Ascending aorta (tissue), 2 donors: ENCODE measurements around the gene KCNK13. TPM values are rescaled to one million over a fixed set of nuclear protein-coding genes. Genes with fewer than 3 reads are reported as not detected.

Experiments
- DNase-seq, 2 donors: peaks; one replicate each; pipeline ENCODE4 v3.0.0-alpha.2; 2019; ENCODE audit warnings: low spot score in 2 of 2
- H3K27ac ChIP-seq, 2 donors: fragments of 200-600 bp; sonication (generic); one replicate each; pipeline ENCODE4 v1.5.1; 2016 to 2017; ENCODE audit warnings: mild to moderate bottlenecking in 1 of 2
- H3K27me3 ChIP-seq: fragments of 200-600 bp; sonication (generic); one replicate; pipeline ENCODE4 v1.5.1; 2017
- H3K36me3 ChIP-seq, 2 donors: fragments of 200-600 bp; sonication (generic); one replicate each; pipeline ENCODE4 v1.5.1; 2016
- H3K4me1 ChIP-seq, 2 donors: fragments of 200-600 bp; sonication (generic); one replicate each; pipeline ENCODE4 v1.5.1; 2016 to 2017; ENCODE audit warnings: mild to moderate bottlenecking in 1 of 2
- H3K4me3 ChIP-seq, 2 donors: fragments of 200-600 bp; sonication (generic); one replicate each; pipeline ENCODE4 v1.5.1; 2016 to 2017; ENCODE audit warnings: mild to moderate bottlenecking in 1 of 2
- H3K9me3 ChIP-seq, 2 donors: fragments of 200-600 bp; sonication (generic); one replicate each; pipeline ENCODE4 v1.5.1; 2016
- CTCF ChIP-seq, 3 experiments: fragments of 200-600 bp in 2 of 3; fragments of 450-650 bp in 1 of 3; sonication (generic) in 2 of 3; IDR thresholded peaks; one replicate each; pipeline ENCODE4 v1.5.1; 2016 to 2019; ENCODE audit warnings: antibody characterized with exemption in 3 of 3, mild to moderate bottlenecking in 1 of 3, moderate library complexity in 1 of 3
- intact Hi-C: fragments of 100-400 bp; cut with DNase I; formaldehyde crosslinking; loops from one replicate; pipeline ENCODE4 v1.15.1; 2023
- total RNA-seq: library from RNA; depleted of rRNA; stranded (reverse); fragments of >200 nt; gene quantifications from one replicate; pipeline ENCODE4 v1.1.0, GENCODE V29; 2016

The KCNK13 gene
- total RNA-seq, 1 donor from 2014 or later, result not detected

- no peak for TF ChIP-seq CTCF (IDR thresholded peaks at IDR 0.05)
Observed at GRCh38 chr14:90177539-90178189, 115.9 kb downstream of the KCNK13 start.

GRCh38 chr14:90179357-90179756 is 117.6 kb downstream of the KCNK13 start:
- no peaks in the 10 kb centered on the region for H3K27me3 ChIP-seq
- no peaks in the 10 kb centered on the region for H3K36me3 ChIP-seq
- H3K4me1 ChIP-seq, result no peaks in the 10 kb centered on the region
- intact Hi-C loops, result no loop called here
- H3K27ac ChIP-seq, result no peak overlapping the region
- H3K4me3 ChIP-seq, result no peak overlapping the region
- no peaks in the 10 kb centered on the region for H3K9me3 ChIP-seq
- no peak for TF ChIP-seq CTCF (IDR thresholded peaks at IDR 0.05)
- DNase-seq, result no peak

More at GRCh38 chr14:90177539-90178189, 115.9 kb downstream of the KCNK13 start:
- H3K36me3 ChIP-seq, result no peaks in the 10 kb centered on the region
- H3K27me3 ChIP-seq, result no peaks in the 10 kb centered on the region
- no peak overlapping the region for H3K4me3 ChIP-seq
- intact Hi-C loops, result no loop called here
- H3K4me1 ChIP-seq, result no peaks in the 10 kb centered on the region
- H3K27ac ChIP-seq, result no peak overlapping the region
- no peak for DNase-seq
- H3K9me3 ChIP-seq, result no peaks in the 10 kb centered on the region

GRCh38 chr14:90179809-90180779 is 118.3 kb downstream of the KCNK13 start:
- H3K27ac ChIP-seq, result no peak overlapping the region
- no peak overlapping the region for H3K4me3 ChIP-seq
- no peak for DNase-seq
- intact Hi-C loops, result no loop called here
- H3K9me3 ChIP-seq, result no peaks in the 10 kb centered on the region
- TF ChIP-seq CTCF (IDR thresholded peaks at IDR 0.05), result no peak
- no peaks in the 10 kb centered on the region for H3K27me3 ChIP-seq
- no peaks in the 10 kb centered on the region for H3K4me1 ChIP-seq
- H3K36me3 ChIP-seq, result no peaks in the 10 kb centered on the region

GRCh38 chr14:90184094-90184493 is 122.3 kb downstream of the KCNK13 start:
- no peak overlapping the region for H3K4me3 ChIP-seq
- H3K27ac ChIP-seq, result no peak overlapping the region
- DNase-seq, result no peak
- no peaks in the 10 kb centered on the region for H3K4me1 ChIP-seq
- no peaks in the 10 kb centered on the region for H3K36me3 ChIP-seq
- no peaks in the 10 kb centered on the region for H3K9me3 ChIP-seq
- intact Hi-C loops, result no loop called here
- no peaks in the 10 kb centered on the region for H3K27me3 ChIP-seq
- TF ChIP-seq CTCF (IDR thresholded peaks at IDR 0.05), result no peak

GRCh38 chr14:90184571-90185266 is 122.9 kb downstream of the KCNK13 start:
- no peak overlapping the region for H3K27ac ChIP-seq
- no peak for DNase-seq
- intact Hi-C loops, result no loop called here

More at GRCh38 chr14:90184571-90185266, 122.9 kb downstream of the KCNK13 start:
- Histone ChIP-seq H3K4me1 (no peaks in the 10 kb centered on the region), H3K4me3 (no peak overlapping the region), H3K9me3 (no peaks in the 10 kb centered on the region), H3K36me3 (no peaks in the 10 kb centered on the region), H3K27me3 (no peaks in the 10 kb centered on the region)
- TF ChIP-seq CTCF (IDR thresholded peaks at IDR 0.05), result no peak
